Adrenal gland (tissue), 5 donors: Measurements from ENCODE around the gene BOC.

ENCODE experiments used
- CTCF ChIP-seq, 6 experiments: fragments of 450-650 bp in 4 of 6; fragments of 200-600 bp in 2 of 6; sonication (generic) in 1 of 6; IDR thresholded peaks; 1 replicate in 5 of 6; 2 replicates in 1 of 6; pipeline versions ENCODE4 v1.5.1 to v1.8.0; 2016 to 2021; ENCODE audit warnings: antibody characterized with exemption in 6 of 6, mild to moderate bottlenecking in 2 of 6, moderate library complexity in 1 of 6
- POLR2A ChIP-seq, 2 donors: fragments of 450-650 bp; IDR thresholded peaks; one replicate each; pipeline ENCODE4 v1.6.1; 2017; ENCODE audit warnings: antibody characterized with exemption in 2 of 2, mild to moderate bottlenecking in 2 of 2, moderate library complexity in 1 of 2
- donor health status: DM: no; HTN: no; CAD: no.

GRCh38 chr3:113273011-113273410, 61.7 kb downstream of the BOC start:
- TF ChIP-seq CTCF (IDR thresholded peaks at IDR 0.05) (no peak), POLR2A (IDR thresholded peaks at IDR 0.05) (no peak)
